IPS-NIHi7 (cell line): ENCODE results near the gene FNDC3B.
"Not testable (repeated sequence)": the region's sequence is repeated elsewhere in the genome, so short reads cannot be mapped to it uniquely, and the experiment has no call there.

Source experiments
- DNase-seq: peaks from one replicate; pipeline ENCODE4 v3.0.0; 2012; ENCODE audit warnings: mixed read lengths; ENCODE audit errors: extremely low spot score

The FNDC3B gene

GRCh38 chr3:172093581-172094443, 54.4 kb downstream of the FNDC3B start:
- DNase-seq, result not testable (repeated sequence)

- no peak for DNase-seq
Measured at GRCh38 chr3:172094621-172095557, 55.5 kb downstream of the FNDC3B start.

- no peak for DNase-seq
Measured at GRCh38 chr3:172096881-172097420, 57.6 kb downstream of the FNDC3B start.

- DNase-seq, result no peak
Measured at GRCh38 chr3:172097585-172097984, 58.2 kb downstream of the FNDC3B start.

GRCh38 chr3:172098698-172099494, 59.5 kb downstream of the FNDC3B start:
- DNase-seq, result peak; percentile 52

GRCh38 chr3:172099495-172099808, 60.1 kb downstream of the FNDC3B start:
- no peak for DNase-seq

- no peak for DNase-seq
Measured at GRCh38 chr3:172100482-172100881, 61.1 kb downstream of the FNDC3B start.

- DNase-seq, result no peak
Measured at GRCh38 chr3:172101107-172101506, 61.7 kb downstream of the FNDC3B start.

GRCh38 chr3:172102123-172102882, 62.9 kb downstream of the FNDC3B start:
- DNase-seq, result no peak

GRCh38 chr3:172102883-172103310, 63.5 kb downstream of the FNDC3B start:
- DNase-seq, result no peak

- no peak for DNase-seq
Measured at GRCh38 chr3:172103724-172104123, 64.3 kb downstream of the FNDC3B start.

- peak; percentile 53 for DNase-seq
Measured at GRCh38 chr3:172104471-172105072, 65.2 kb downstream of the FNDC3B start.

- no peak for DNase-seq
Measured at GRCh38 chr3:172106037-172106954, 66.9 kb downstream of the FNDC3B start.

GRCh38 chr3:172106989-172107388, 67.6 kb downstream of the FNDC3B start:
- no peak for DNase-seq

GRCh38 chr3:172107403-172107802, 68.0 kb downstream of the FNDC3B start:
- DNase-seq, result no peak

- DNase-seq, result no peak
Measured at GRCh38 chr3:172110127-172110779, 70.9 kb downstream of the FNDC3B start.

- no peak for DNase-seq
Measured at GRCh38 chr3:172111163-172111562, 71.8 kb downstream of the FNDC3B start.

- DNase-seq, result no peak
Measured at GRCh38 chr3:172112078-172112733, 72.8 kb downstream of the FNDC3B start.
